Body of pancreas (tissue), 4 donors: Measurements from ENCODE around the gene MAST3.
A peak's percentile ranks its signal among the peaks of the same experiment; 100 is the strongest.

Experiments used
- POLR2A ChIP-seq, 3 donors: fragments of 450-650 bp; IDR thresholded peaks; one replicate each; pipeline ENCODE4 v1.6.1; 2016; ENCODE audit warnings: antibody characterized with exemption in 3 of 3, mild to moderate bottlenecking in 2 of 3
- TF ChIP-seq, protein P1 (sequence below), 7 experiments: fragments of 450-650 bp in 4 of 7; fragments of 200-600 bp in 3 of 7; sonication (generic) in 3 of 7; IDR thresholded peaks; one replicate each; pipeline ENCODE4 v1.5.1; 2016 to 2019; ENCODE audit warnings: antibody characterized with exemption in 7 of 7

GRCh38 chr19:18156841-18157464 is 59.4 kb downstream of the MAST3 start:
- TF ChIP-seq, protein P1, sequence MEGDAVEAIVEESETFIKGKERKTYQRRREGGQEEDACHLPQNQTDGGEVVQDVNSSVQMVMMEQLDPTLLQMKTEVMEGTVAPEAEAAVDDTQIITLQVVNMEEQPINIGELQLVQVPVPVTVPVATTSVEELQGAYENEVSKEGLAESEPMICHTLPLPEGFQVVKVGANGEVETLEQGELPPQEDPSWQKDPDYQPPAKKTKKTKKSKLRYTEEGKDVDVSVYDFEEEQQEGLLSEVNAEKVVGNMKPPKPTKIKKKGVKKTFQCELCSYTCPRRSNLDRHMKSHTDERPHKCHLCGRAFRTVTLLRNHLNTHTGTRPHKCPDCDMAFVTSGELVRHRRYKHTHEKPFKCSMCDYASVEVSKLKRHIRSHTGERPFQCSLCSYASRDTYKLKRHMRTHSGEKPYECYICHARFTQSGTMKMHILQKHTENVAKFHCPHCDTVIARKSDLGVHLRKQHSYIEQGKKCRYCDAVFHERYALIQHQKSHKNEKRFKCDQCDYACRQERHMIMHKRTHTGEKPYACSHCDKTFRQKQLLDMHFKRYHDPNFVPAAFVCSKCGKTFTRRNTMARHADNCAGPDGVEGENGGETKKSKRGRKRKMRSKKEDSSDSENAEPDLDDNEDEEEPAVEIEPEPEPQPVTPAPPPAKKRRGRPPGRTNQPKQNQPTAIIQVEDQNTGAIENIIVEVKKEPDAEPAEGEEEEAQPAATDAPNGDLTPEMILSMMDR (IDR thresholded peaks at IDR 0.05): no peak
- peak in 2 of 3 donors; percentile 37 for TF ChIP-seq POLR2A (IDR thresholded peaks at IDR 0.05)
